GM12878 (cell line): ENCODE results near the gene ARHGAP21. TPM values are rescaled to one million over a fixed set of nuclear protein-coding genes. Genes with fewer than 3 reads are reported as not detected.

Source experiments
- ATAC-seq: fragments of 200-7000 bp; cut with Tn5 transposase; 3 replicates; pipeline ENCODE4 v1.9.1; 2020; ENCODE audit warnings: mild to moderate bottlenecking, moderate library complexity
- BruUV-seq: library from RNA; stranded (reverse); fragments of 400-500 nt; replicated peaks from 2 replicates; lab custom pipeline; 2021; lab: Mats Ljungman, UMichigan
- CTCF ChIA-PET: fragments of 300-600 bp; sonication (Branson Sonifier 250); formaldehyde crosslinking; extraction: SDS; loops from one replicate; lab custom pipeline; 2021; ENCODE audit warnings: inconsistent platforms; lab: Yijun Ruan, JAX
- POLR2A ChIA-PET: fragments of 350-600 bp; formaldehyde crosslinking; extraction: SDS; loops from one replicate; lab custom pipeline; 2021; ENCODE audit warnings: inconsistent platforms; lab: Charles Lee
- RAD21 ChIA-PET: fragments of 300-600 bp; sonication (Branson Sonifier 250); formaldehyde crosslinking; loops from one replicate; lab custom pipeline; 2023; ENCODE audit warnings: antibody characterized with exemption; ENCODE audit not compliant: unreplicated experiment; lab: Charles Lee
- SMC1A ChIA-PET: fragments of 300-600 bp; sonication (Branson Sonifier 250); formaldehyde crosslinking; loops from one replicate; lab custom pipeline; 2023; ENCODE audit not compliant: unreplicated experiment, uncharacterized antibody; lab: Charles Lee
- DNase-seq: peaks from one replicate; pipeline ENCODE4 v3.0.0-alpha.2; 2011; ENCODE audit warnings: low read depth, low spot score
- FAIRE-seq: peaks from 3 replicates; lab custom pipeline; 2011; peaks lifted over from hg19 to GRCh38; lab: Jason Lieb, UNC
- H2AFZ ChIP-seq: 2 replicates; pipeline ENCODE4 v1.6.0; 2011; ENCODE audit warnings: low read depth, low read length, control low read depth; ENCODE audit not compliant: control insufficient read depth
- H3K27ac ChIP-seq: 2 replicates; pipeline ENCODE4 v1.5.1; 2011; ENCODE audit warnings: control low read depth; ENCODE audit not compliant: control insufficient read depth, insufficient read depth
- H3K27me3 ChIP-seq, 2 experiments: replicated peaks in 1 of 2; 2 replicates each; pipeline versions ENCODE4 v1.6.0 to v1.6.1; 2011; ENCODE audit warnings: low read length in 1 of 2; ENCODE audit not compliant: control insufficient read depth in 2 of 2, insufficient read depth in 2 of 2
- H3K36me3 ChIP-seq, 2 experiments: 2 replicates each; pipeline ENCODE4 v1.5.1; 2011; ENCODE audit warnings: low read length in 1 of 2; ENCODE audit not compliant: control insufficient read depth in 2 of 2, insufficient read depth in 2 of 2
- H3K4me1 ChIP-seq: 2 replicates; pipeline ENCODE4 v1.6.1; 2011; ENCODE audit warnings: mild to moderate bottlenecking, low read length, moderate library complexity, mixed read lengths; ENCODE audit not compliant: control insufficient read depth, insufficient read depth
- H3K4me2 ChIP-seq: 2 replicates; pipeline ENCODE4 v1.6.0; 2011; ENCODE audit warnings: control low read depth; ENCODE audit not compliant: control insufficient read depth, insufficient read depth
- H3K4me3 ChIP-seq: fragments of 200-600 bp; sonication (generic); 2 replicates; pipeline ENCODE4 v1.5.1; 2016
- H3K79me2 ChIP-seq: 2 replicates; pipeline ENCODE4 v1.6.0; 2011; ENCODE audit warnings: low read length; ENCODE audit not compliant: control insufficient read depth, insufficient read depth
- H3K9ac ChIP-seq: 2 replicates; pipeline ENCODE4 v1.8.0; 2011; ENCODE audit warnings: low read length, control low read depth, mixed read lengths; ENCODE audit not compliant: control insufficient read depth, insufficient read depth
- H3K9me3 ChIP-seq: replicated peaks from 3 replicates; pipeline ENCODE4 v1.5.1; 2011; ENCODE audit warnings: mild to moderate bottlenecking, low read length; ENCODE audit not compliant: control insufficient read depth, insufficient read depth
- H4K20me1 ChIP-seq: 2 replicates; pipeline ENCODE4 v1.6.0; 2011; ENCODE audit not compliant: control insufficient read depth, insufficient read depth
- ATF7 ChIP-seq: fragments of 450-650 bp; IDR thresholded peaks from 2 replicates; pipeline ENCODE4 v1.6.1; 2016; ENCODE audit warnings: low read depth, mild to moderate bottlenecking
- HDGF ChIP-seq: fragments of 450-650 bp; IDR thresholded peaks from 2 replicates; pipeline ENCODE4 v1.6.1; 2016; ENCODE audit warnings: antibody characterized with exemption
- IKZF2 ChIP-seq, 2 experiments: fragments of 450-650 bp; IDR thresholded peaks; 2 replicates each; pipeline ENCODE4 v1.6.1; 2017; ENCODE audit warnings: mild to moderate bottlenecking in 2 of 2, moderate library complexity in 2 of 2
- JUNB ChIP-seq: IDR thresholded peaks from 2 replicates; pipeline ENCODE4 v1.6.1; 2016; ENCODE audit warnings: antibody characterized with exemption, mild to moderate bottlenecking
- MTA2 ChIP-seq: fragments of 450-650 bp; IDR thresholded peaks from 2 replicates; pipeline ENCODE4 v1.6.1; 2016; ENCODE audit warnings: low read depth, mild to moderate bottlenecking, moderate library complexity
- NBN ChIP-seq: fragments of 450-650 bp; IDR thresholded peaks from 2 replicates; pipeline ENCODE4 v1.6.1; 2016
- POU2F2 ChIP-seq: IDR thresholded peaks from 3 replicates; pipeline ENCODE4 v1.6.1; 2011; ENCODE audit warnings: low read depth, mild to moderate bottlenecking, low read length, borderline replicate concordance
- ZBED1 ChIP-seq: IDR thresholded peaks from 2 replicates; pipeline ENCODE4 v1.6.1; 2016; ENCODE audit warnings: borderline replicate concordance
- WGBS: methylation state at CpG from one replicate; pipeline ENCODE4 v1.1.6; 2016; ENCODE audit warnings: low lambda C conversion rate; ENCODE audit not compliant: insufficient replicate concordance, insufficient coverage; ENCODE audit errors: missing lambda C conversion rate; 5-methylcytosine and 5-hydroxymethylcytosine counted together
- in situ Hi-C: fragments of 300-500 bp; cut with MboI; formaldehyde crosslinking; loops from 9 replicates; pipeline ENCODE4 v1.14.3; 2018; ENCODE audit warnings: mixed read lengths
- intact Hi-C: fragments of 100-400 bp; cut with micrococcal nuclease; formaldehyde crosslinking; loops from one replicate; pipeline ENCODE4 v1.14.2; 2022; ENCODE audit not compliant: unreplicated experiment
- polyA plus RNA-seq, 11 experiments: library from polyadenylated mRNA; depleted of rRNA in 4 of 11; unstranded in 6 of 11; stranded (reverse) in 5 of 11; fragments of >200 nt; fragmentation: Nextera tagmentation in 4 of 11; fragmentation: Illumina TruSeq in 1 of 11; extraction: Ambion mirVana in 4 of 11; extraction: Trizol in 1 of 11; gene quantifications; 1 replicate in 1 of 11; 2 replicates in 10 of 11; pipeline versions ENCODE4 v1.2.1 to v1.2.3, GENCODE V29; 2011 to 2016; ENCODE audit warnings: inconsistent platforms in 2 of 11, missing spikeins in 2 of 11, low read depth in 1 of 11
- total RNA-seq, 4 experiments: library from RNA; depleted of rRNA in 3 of 4; stranded (reverse); fragments of >200 nt in 3 of 4; fragmentation: Illumina TruSeq in 1 of 4; extraction: Trizol in 1 of 4; gene quantifications; 2 replicates each; pipeline versions ENCODE4 v1.2.1 to v1.2.3, GENCODE V29; 2013 to 2021

The ARHGAP21 gene
- total and polyA plus RNA-seq, 10 of the 15 experiments (the other 5 are each of a cell fraction or from before 2014, with no cell fraction given): 11.7 to 103 (median 37.6) TPM

DNA sequence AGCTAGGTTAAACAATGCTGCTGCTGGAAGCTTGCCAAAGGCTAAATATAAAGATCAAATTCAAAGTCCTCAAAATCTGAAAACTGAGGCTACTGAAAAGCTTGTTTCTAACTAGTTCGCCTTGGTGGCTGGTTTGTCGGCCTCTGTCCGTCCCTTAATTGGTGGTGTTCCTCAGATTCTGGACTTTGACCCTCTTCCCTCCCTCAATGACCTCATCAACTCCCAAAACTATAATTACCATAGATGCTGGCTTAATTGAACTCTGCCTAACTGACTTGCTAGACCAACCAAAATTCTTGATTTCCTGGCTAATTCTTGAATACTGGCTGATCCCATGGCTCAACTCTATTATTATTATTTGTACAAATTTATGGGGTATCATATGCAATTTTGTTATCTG is 15.6 kb downstream of the ARHGAP21 start:
- intact Hi-C loops: no loop called here
- Histone ChIP-seq H3K4me2 (no peak overlapping the region), H3K36me3 (no peaks in the 10 kb centered on the region), H2AFZ (no peak overlapping the region), H3K27ac (no peak overlapping the region), H4K20me1 (no peaks in the 10 kb centered on the region), H3K27me3 (no peaks in the 10 kb centered on the region), H3K4me1 (peaks cover 7% of the 10 kb centered on the region; the same call in 1 of the 2 replicates), H3K9ac (no peak overlapping the region), H3K79me2 (peaks cover 3% of the 10 kb centered on the region), H3K9me3 (no peaks in the 10 kb centered on the region), H3K4me3 (no peak overlapping the region)
- DNase-seq (no peak), ATAC-seq (no peak), FAIRE-seq (no peak)
- WGBS: 100% methylated on average over 3 of the region's 3 CpGs
- CTCF ChIA-PET: interaction anchor here (0.7 to 3.2 kb wide), 6 partner anchors 10 to 90 kb away, joined by 3 to 13 read pairs (median 4); partner anchors contain the start of gene ARHGAP21
- TF ChIP-seq ATF7 (peak; percentile 64), MTA2 (peak; percentile 46; the same call in 1 of the 2 replicates), POU2F2 (no peak)
- SMC1A ChIA-PET: interaction anchor here (0.6 to 5.1 kb wide), 21 partner anchors 8 to 374 kb away, joined by 3 to 40 read pairs (median 8); partner anchors contain the start of genes ARHGAP21 and PRTFDC1
- RAD21 ChIA-PET: interaction anchor here (1.0 to 2.6 kb wide), 8 partner anchors 13 to 221 kb away, joined by 4 to 11 read pairs (median 7); partner anchors contain the start of gene ARHGAP21
- POLR2A ChIA-PET: interaction anchor here (0.5 to 4.3 kb wide), 7 partner anchors 13 to 499 kb away, joined by 3 to 16 read pairs (median 6); no protein-coding TSS in a partner anchor
- no TSS peak for BruUV-seq
- in situ Hi-C loops: no loop called here

DNA sequence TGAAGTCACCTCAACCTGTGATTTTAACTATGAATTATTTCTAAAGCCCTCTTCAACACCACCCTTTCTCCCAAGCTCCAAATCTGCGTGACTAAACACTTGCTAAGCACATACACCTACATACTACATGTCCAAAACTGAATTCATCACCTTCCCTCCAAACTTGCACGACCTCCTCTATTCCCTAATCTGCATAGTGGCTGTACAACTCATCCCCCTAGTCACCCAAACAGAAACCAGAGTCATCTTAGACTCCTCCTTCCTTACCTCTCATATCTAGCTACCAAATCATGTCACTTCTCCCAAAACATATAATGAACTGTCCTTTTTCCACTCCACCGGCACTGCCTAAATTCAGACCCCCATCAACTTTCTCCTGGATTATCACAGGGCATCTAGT is 16.2 kb downstream of the ARHGAP21 start:
- intact Hi-C loops: loop anchor here (2.0 kb wide), 1 partner anchor 13 kb away; no protein-coding TSS in a partner anchor
- no peaks in the 10 kb centered on the region for H3K9me3 ChIP-seq
- peak; percentile 79 for ATAC-seq

More for the DNA sequence above, 16.2 kb downstream of the ARHGAP21 start:
- peak; percentile 80; the same call in 1 of the 2 replicates for TF ChIP-seq HDGF
- no peak for TF ChIP-seq ZBED1
- TF ChIP-seq NBN: peak; percentile 41; the same call in 1 of the 2 replicates
- TF ChIP-seq JUNB: 0 out of 2 replicates have a peak, but pooled peaks have one; percentile 13
- TF ChIP-seq IKZF2 (IDR thresholded peaks at IDR 0.05): no peak
- TF ChIP-seq, all 136 proteins: peak for 3
- H3K4me3 ChIP-seq: no peak overlapping the region; the same call in 1 of the 2 replicates
- CTCF ChIA-PET: interaction anchor here (0.7 to 3.2 kb wide), 8 partner anchors 10 to 238 kb away, joined by 3 to 13 read pairs (median 4); partner anchors contain the start of gene ARHGAP21
- no peak overlapping the region for H3K9ac ChIP-seq
- in situ Hi-C loops: no loop called here
- H2AFZ ChIP-seq: 0 out of 2 replicates have a peak overlapping the region, but pooled peaks have one; percentile 6
- no peak overlapping the region for H3K27ac ChIP-seq
- FAIRE-seq (no peak), DNase-seq (no peak)
- H3K4me2 ChIP-seq: peak overlapping the region; percentile 10; the same call in 1 of the 2 replicates
- BruUV-seq: no TSS peak
- POLR2A ChIA-PET: interaction anchor here (0.5 to 4.3 kb wide), 11 partner anchors 10 to 158 kb away, joined by 3 to 16 read pairs (median 6); partner anchors contain the start of gene ARHGAP21
- WGBS: 0% methylated on average over 3 of the region's 3 CpGs
- no peaks in the 10 kb centered on the region for H3K36me3 ChIP-seq
- SMC1A ChIA-PET: interaction anchor here (0.6 to 5.1 kb wide), 25 partner anchors 8 to 374 kb away, joined by 3 to 40 read pairs (median 6); partner anchors contain the start of genes ARHGAP21 and PRTFDC1
- no peaks in the 10 kb centered on the region for H4K20me1 ChIP-seq
- peaks cover 7% of the 10 kb centered on the region; the same call in 1 of the 2 replicates for H3K4me1 ChIP-seq
- RAD21 ChIA-PET: interaction anchor here (0.8 to 2.6 kb wide), 14 partner anchors 10 to 283 kb away, joined by 3 to 11 read pairs (median 5); partner anchors contain the start of gene ARHGAP21
- no peaks in the 10 kb centered on the region for H3K27me3 ChIP-seq
- peaks cover 3% of the 10 kb centered on the region for H3K79me2 ChIP-seq
